GM21723 (cell line): ENCODE measurements around the gene KIF12.

Source experiments
- ATAC-seq: cut with Tn5 transposase; IDR thresholded peaks from one replicate; pipeline ENCODE4 v1.9.1; 2021; ENCODE audit warnings: mild to moderate bottlenecking, moderate library complexity; ENCODE audit not compliant: unreplicated experiment

The KIF12 gene

GRCh38 chr9:114107286-114108001 is 8.4 kb upstream of the KIF12 start:
- no peak for ATAC-seq

GRCh38 chr9:114105236-114105635 is 6.1 kb upstream of the KIF12 start:
- no peak for ATAC-seq

GRCh38 chr9:114102484-114102883 is 3.4 kb upstream of the KIF12 start:
- no peak for ATAC-seq

GRCh38 chr9:114100536-114100935 is 1.4 kb upstream of the KIF12 start:
- no peak for ATAC-seq

- ATAC-seq: no peak
These were observed 678 bp upstream of the KIF12 start for GRCh38 chr9:114099669-114100270.

- ATAC-seq: no peak
These were observed 814 bp downstream of the KIF12 start for GRCh38 chr9:114098021-114098935.

GRCh38 chr9:114097613-114098020 is 1.5 kb downstream of the KIF12 start:
- no peak for ATAC-seq

- no peak for ATAC-seq
These were observed 2.1 kb downstream of the KIF12 start for GRCh38 chr9:114096866-114097612.

GRCh38 chr9:114096041-114096511 is 3.0 kb downstream of the KIF12 start:
- no peak for ATAC-seq

GRCh38 chr9:114094971-114095370 is 4.1 kb downstream of the KIF12 start:
- ATAC-seq: no peak

- ATAC-seq: no peak
These were observed 5.2 kb downstream of the KIF12 start for GRCh38 chr9:114093761-114094505.

GRCh38 chr9:114093031-114093471 is 6.0 kb downstream of the KIF12 start:
- no peak for ATAC-seq

- ATAC-seq: no peak
These were observed 6.8 kb downstream of the KIF12 start for GRCh38 chr9:114092336-114092735.

GRCh38 chr9:114091711-114092110 is 7.4 kb downstream of the KIF12 start:
- ATAC-seq: no peak

- ATAC-seq: no peak
These were observed 8.3 kb downstream of the KIF12 start for GRCh38 chr9:114090798-114091197.

GRCh38 chr9:114089206-114089840 is 9.8 kb downstream of the KIF12 start:
- ATAC-seq: no peak

GRCh38 chr9:114088571-114089170 is 10.4 kb downstream of the KIF12 start:
- ATAC-seq: no peak

- ATAC-seq: no peak
These were observed 11.4 kb downstream of the KIF12 start for GRCh38 chr9:114087721-114088120.

- ATAC-seq: no peak
These were observed 12.5 kb downstream of the KIF12 start for GRCh38 chr9:114086607-114087006.
